ENCODE measurements around the gene MCM3.

DNA sequence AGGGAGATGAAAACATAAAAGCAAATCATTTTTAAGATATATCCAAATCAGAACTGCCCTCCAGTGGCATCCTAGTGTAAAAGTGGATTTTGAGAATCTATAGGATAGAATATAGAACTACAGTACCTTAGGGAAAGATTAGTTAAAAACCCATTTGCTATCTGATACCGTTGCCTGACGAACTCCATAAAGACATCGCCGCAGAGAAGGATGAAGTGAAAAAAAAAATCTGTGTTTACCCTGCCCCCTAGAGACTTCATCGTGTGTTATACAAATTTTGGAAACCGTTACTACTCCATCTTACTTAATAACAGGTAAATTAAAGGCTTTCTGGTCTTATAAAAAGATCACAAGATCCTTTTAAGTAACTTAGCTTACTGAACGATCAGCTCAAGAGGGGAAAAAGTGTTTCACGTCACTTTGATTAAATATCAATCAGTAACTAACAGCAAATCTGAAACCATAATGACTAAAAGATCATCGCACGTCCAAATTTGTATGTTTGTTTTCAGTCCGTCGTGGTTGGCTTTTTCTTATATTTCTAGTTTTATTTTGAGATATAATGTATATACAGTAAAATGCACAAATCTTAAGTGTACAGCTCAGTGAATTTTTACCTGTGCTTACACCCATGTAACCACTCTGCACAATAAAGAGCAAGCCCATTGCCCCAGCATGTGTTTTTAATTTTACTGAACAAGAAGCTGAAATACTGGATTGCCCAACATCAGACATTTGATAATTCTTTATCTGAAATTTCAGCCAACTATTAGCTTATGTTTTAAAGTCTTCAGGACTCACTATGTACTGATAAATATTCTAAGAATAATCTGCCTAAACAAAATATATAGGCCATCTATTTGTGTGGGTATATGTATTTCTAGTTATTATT, 881 bp upstream of the MCM3 start:
- TF ChIP-seq, protein P1, sequence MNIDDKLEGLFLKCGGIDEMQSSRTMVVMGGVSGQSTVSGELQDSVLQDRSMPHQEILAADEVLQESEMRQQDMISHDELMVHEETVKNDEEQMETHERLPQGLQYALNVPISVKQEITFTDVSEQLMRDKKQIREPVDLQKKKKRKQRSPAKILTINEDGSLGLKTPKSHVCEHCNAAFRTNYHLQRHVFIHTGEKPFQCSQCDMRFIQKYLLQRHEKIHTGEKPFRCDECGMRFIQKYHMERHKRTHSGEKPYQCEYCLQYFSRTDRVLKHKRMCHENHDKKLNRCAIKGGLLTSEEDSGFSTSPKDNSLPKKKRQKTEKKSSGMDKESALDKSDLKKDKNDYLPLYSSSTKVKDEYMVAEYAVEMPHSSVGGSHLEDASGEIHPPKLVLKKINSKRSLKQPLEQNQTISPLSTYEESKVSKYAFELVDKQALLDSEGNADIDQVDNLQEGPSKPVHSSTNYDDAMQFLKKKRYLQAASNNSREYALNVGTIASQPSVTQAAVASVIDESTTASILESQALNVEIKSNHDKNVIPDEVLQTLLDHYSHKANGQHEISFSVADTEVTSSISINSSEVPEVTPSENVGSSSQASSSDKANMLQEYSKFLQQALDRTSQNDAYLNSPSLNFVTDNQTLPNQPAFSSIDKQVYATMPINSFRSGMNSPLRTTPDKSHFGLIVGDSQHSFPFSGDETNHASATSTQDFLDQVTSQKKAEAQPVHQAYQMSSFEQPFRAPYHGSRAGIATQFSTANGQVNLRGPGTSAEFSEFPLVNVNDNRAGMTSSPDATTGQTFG (tag by site-specific recombination; IDR thresholded peaks at IDR 0.05; ENCODE audit: borderline replicate concordance): no peak
- TF ChIP-seq, protein P2, sequence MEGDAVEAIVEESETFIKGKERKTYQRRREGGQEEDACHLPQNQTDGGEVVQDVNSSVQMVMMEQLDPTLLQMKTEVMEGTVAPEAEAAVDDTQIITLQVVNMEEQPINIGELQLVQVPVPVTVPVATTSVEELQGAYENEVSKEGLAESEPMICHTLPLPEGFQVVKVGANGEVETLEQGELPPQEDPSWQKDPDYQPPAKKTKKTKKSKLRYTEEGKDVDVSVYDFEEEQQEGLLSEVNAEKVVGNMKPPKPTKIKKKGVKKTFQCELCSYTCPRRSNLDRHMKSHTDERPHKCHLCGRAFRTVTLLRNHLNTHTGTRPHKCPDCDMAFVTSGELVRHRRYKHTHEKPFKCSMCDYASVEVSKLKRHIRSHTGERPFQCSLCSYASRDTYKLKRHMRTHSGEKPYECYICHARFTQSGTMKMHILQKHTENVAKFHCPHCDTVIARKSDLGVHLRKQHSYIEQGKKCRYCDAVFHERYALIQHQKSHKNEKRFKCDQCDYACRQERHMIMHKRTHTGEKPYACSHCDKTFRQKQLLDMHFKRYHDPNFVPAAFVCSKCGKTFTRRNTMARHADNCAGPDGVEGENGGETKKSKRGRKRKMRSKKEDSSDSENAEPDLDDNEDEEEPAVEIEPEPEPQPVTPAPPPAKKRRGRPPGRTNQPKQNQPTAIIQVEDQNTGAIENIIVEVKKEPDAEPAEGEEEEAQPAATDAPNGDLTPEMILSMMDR (tag by site-specific recombination; IDR thresholded peaks at IDR 0.05): 0 out of 2 replicates have a peak, but pooled peaks have one; percentile 31
- TF ChIP-seq, protein P3, sequence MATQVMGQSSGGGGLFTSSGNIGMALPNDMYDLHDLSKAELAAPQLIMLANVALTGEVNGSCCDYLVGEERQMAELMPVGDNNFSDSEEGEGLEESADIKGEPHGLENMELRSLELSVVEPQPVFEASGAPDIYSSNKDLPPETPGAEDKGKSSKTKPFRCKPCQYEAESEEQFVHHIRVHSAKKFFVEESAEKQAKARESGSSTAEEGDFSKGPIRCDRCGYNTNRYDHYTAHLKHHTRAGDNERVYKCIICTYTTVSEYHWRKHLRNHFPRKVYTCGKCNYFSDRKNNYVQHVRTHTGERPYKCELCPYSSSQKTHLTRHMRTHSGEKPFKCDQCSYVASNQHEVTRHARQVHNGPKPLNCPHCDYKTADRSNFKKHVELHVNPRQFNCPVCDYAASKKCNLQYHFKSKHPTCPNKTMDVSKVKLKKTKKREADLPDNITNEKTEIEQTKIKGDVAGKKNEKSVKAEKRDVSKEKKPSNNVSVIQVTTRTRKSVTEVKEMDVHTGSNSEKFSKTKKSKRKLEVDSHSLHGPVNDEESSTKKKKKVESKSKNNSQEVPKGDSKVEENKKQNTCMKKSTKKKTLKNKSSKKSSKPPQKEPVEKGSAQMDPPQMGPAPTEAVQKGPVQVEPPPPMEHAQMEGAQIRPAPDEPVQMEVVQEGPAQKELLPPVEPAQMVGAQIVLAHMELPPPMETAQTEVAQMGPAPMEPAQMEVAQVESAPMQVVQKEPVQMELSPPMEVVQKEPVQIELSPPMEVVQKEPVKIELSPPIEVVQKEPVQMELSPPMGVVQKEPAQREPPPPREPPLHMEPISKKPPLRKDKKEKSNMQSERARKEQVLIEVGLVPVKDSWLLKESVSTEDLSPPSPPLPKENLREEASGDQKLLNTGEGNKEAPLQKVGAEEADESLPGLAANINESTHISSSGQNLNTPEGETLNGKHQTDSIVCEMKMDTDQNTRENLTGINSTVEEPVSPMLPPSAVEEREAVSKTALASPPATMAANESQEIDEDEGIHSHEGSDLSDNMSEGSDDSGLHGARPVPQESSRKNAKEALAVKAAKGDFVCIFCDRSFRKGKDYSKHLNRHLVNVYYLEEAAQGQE (tag by site-specific recombination; IDR thresholded peaks at IDR 0.05): no peak
